Measurements from ENCODE around the gene MYH16. TPM values are rescaled to one million over a fixed set of nuclear protein-coding genes. Genes with fewer than 3 reads are reported as not detected.

MYH16 gene
- total and polyA plus RNA-seq, 12 donors: 0.03 to 0.28 TPM; not detected in 10

DNA sequence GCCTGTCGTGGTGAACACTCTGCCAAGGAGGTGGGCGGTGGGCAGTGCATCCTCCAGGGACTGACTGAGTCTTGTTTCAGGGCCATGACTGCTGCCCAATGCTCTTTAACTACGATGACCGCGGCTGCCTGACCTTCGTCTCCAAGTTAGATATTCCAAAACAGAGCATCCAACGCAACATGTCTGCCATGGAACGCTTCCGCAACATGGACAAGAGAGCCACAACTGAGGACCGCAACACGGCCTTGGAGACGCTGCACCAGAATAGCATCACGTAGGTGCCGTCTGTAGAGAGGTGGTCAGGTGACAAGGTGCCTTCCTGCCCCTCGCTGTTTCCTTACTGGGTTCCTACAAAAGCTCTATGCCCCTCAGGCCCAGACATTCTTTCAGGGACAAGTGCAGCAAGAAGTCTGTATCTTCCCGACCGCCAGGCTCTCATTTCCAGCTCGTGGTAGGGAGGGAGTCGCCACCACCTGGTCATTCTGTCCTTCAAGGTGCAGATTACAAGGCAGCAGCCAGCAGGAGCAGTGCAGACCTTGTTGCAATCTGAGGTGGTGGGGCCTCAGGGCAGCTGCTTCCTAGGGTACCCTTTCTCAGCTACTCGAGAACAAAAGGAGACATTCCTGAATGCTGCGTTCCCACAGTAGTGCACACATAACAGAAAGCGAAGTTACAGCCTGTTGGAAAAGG, 87.0 kb downstream of the MYH16 start:
- H3K4me1 ChIP-seq (replicated peaks in 1 of 2): no peaks in the 10 kb centered on the region
- no peaks in the 10 kb centered on the region for H3K9me3 ChIP-seq (replicated peaks in 1 of 3)
- TF ChIP-seq POLR2A (IDR thresholded peaks at IDR 0.05): no peak
- TF ChIP-seq, protein P1, sequence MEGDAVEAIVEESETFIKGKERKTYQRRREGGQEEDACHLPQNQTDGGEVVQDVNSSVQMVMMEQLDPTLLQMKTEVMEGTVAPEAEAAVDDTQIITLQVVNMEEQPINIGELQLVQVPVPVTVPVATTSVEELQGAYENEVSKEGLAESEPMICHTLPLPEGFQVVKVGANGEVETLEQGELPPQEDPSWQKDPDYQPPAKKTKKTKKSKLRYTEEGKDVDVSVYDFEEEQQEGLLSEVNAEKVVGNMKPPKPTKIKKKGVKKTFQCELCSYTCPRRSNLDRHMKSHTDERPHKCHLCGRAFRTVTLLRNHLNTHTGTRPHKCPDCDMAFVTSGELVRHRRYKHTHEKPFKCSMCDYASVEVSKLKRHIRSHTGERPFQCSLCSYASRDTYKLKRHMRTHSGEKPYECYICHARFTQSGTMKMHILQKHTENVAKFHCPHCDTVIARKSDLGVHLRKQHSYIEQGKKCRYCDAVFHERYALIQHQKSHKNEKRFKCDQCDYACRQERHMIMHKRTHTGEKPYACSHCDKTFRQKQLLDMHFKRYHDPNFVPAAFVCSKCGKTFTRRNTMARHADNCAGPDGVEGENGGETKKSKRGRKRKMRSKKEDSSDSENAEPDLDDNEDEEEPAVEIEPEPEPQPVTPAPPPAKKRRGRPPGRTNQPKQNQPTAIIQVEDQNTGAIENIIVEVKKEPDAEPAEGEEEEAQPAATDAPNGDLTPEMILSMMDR (IDR thresholded peaks at IDR 0.05): no peak
- H3K27ac ChIP-seq: no peak overlapping the region
- peaks cover 0 to 93% of the 10 kb centered on the region in 2 donors for H3K36me3 ChIP-seq (replicated peaks in 1 of 2)
- no peak overlapping the region for H3K4me3 ChIP-seq
- WGBS, 4 donors: 84 to 91% (median 89%) methylated on average over 17 to 22 of the region's 22 CpGs
- H3K27me3 ChIP-seq: no peaks in the 10 kb centered on the region
- no peak for DNase-seq
- intact Hi-C loops (cut with DNase I): loop anchor here in 1 of 2 donors (5.0 kb wide), 1 partner anchor 58 kb away; no protein-coding TSS in a partner anchor

Other genes starting within 250 kb of the MYH16 start
- 10 to 100 TPM; 16.7 to 40.3 (median 23.2) TPM for gene SMURF1, start 128.7 kb upstream of the MYH16 start, total RNA-seq
- gene SMURF1, start 128.7 kb upstream of the MYH16 start, polyA plus RNA-seq: 10 to 100 TPM in 2 of 3 donors, 1 to 10 TPM in 1; 8.9 to 16.7 (median 14.8) TPM
- under 1 TPM in 1 of 9 donors, not detected in 8; 0.28 TPM for gene KPNA7, start 64.7 kb upstream of the MYH16 start, total RNA-seq
- under 1 TPM in 1 of 3 donors, not detected in 2; 0.07 TPM for gene KPNA7, start 64.7 kb upstream of the MYH16 start, polyA plus RNA-seq
- 100 to 1,000 TPM; 118 to 173 (median 134) TPM for gene ARPC1A, start 53.1 kb downstream of the MYH16 start, total RNA-seq
- 100 to 1,000 TPM; 161 to 214 (median 199) TPM for gene ARPC1A, start 53.1 kb downstream of the MYH16 start, polyA plus RNA-seq
- 100 to 1,000 TPM in 5 of 9 donors, 10 to 100 TPM in 4; 74.3 to 353 (median 103) TPM for gene ARPC1B, start 101.9 kb downstream of the MYH16 start, total RNA-seq
- 10 to 100 TPM; 57.2 to 97.9 (median 90.7) TPM for gene ARPC1B, start 101.9 kb downstream of the MYH16 start, polyA plus RNA-seq
- 100 to 1,000 TPM in 1 of 9 donors, 10 to 100 TPM in 8; 43.6 to 126 (median 89.3) TPM for gene PDAP1, start 135.8 kb downstream of the MYH16 start, total RNA-seq
- 100 to 1,000 TPM in 1 of 3 donors, 10 to 100 TPM in 2; 87.8 to 187 (median 95.8) TPM for gene PDAP1, start 135.8 kb downstream of the MYH16 start, polyA plus RNA-seq
- 100 to 1,000 TPM in 2 of 9 donors, 10 to 100 TPM in 7; 59.0 to 129 (median 76.7) TPM for gene BUD31, start 136.1 kb downstream of the MYH16 start, total RNA-seq
- gene BUD31, start 136.1 kb downstream of the MYH16 start, polyA plus RNA-seq: 100 to 1,000 TPM; 141 to 287 (median 208) TPM
- gene PTCD1, start 166.0 kb downstream of the MYH16 start, total RNA-seq: 1 to 10 TPM; 4.5 to 9.2 (median 6.1) TPM
- 1 to 10 TPM; 2.5 to 6.5 (median 3.6) TPM for gene PTCD1, start 166.0 kb downstream of the MYH16 start, polyA plus RNA-seq
- 10 to 100 TPM; 21.8 to 40.5 (median 27.7) TPM for gene CPSF4, start 166.1 kb downstream of the MYH16 start, total RNA-seq
- gene CPSF4, start 166.1 kb downstream of the MYH16 start, polyA plus RNA-seq: 10 to 100 TPM; 16.0 to 40.1 (median 38.0) TPM
- 1,000 to 10,000 TPM in 2 of 9 donors, 100 to 1,000 TPM in 7; 281 to 1,322 (median 354) TPM for gene ATP5MF, start 193.3 kb downstream of the MYH16 start, total RNA-seq
- 1,000 to 10,000 TPM in 1 of 3 donors, 100 to 1,000 TPM in 2; 816 to 1,527 (median 908) TPM for gene ATP5MF, start 193.3 kb downstream of the MYH16 start, polyA plus RNA-seq
- gene ZNF789, start 200.1 kb downstream of the MYH16 start, total RNA-seq: 10 to 100 TPM in 2 of 9 donors, 1 to 10 TPM in 7; 1.5 to 14.6 (median 6.6) TPM
- 10 to 100 TPM; 11.7 to 22.8 (median 18.0) TPM for gene ZNF789, start 200.1 kb downstream of the MYH16 start, polyA plus RNA-seq
- 10 to 100 TPM; 11.8 to 29.5 (median 23.3) TPM for gene ZNF394, start 227.4 kb downstream of the MYH16 start, total RNA-seq
- 10 to 100 TPM; 10.5 to 31.0 (median 18.5) TPM for gene ZNF394, start 227.4 kb downstream of the MYH16 start, polyA plus RNA-seq
- 10 to 100 TPM in 1 of 9 donors, 1 to 10 TPM in 8; 7.3 to 18.5 (median 9.1) TPM for gene ZKSCAN5, start 231.8 kb downstream of the MYH16 start, total RNA-seq
- 10 to 100 TPM in 1 of 3 donors, 1 to 10 TPM in 2; 4.5 to 12.1 (median 6.1) TPM for gene ZKSCAN5, start 231.8 kb downstream of the MYH16 start, polyA plus RNA-seq

Measured in adrenal gland (tissue), 12 donors.